Neuronal stem cell (in vitro differentiated cells): ENCODE data around the gene MYO1B.

Source experiments
- DNase-seq: peaks from one replicate; pipeline ENCODE4 v3.0.0-alpha.2; 2013; ENCODE audit warnings: low spot score
- H2AFZ ChIP-seq: one replicate; pipeline ENCODE4 v1.6.1; 2013; ENCODE audit warnings: mild to moderate bottlenecking, low read length, inconsistent platforms
- H2AK5ac ChIP-seq: 2 replicates; pipeline ENCODE4 v1.6.1; 2013; ENCODE audit warnings: low read depth, mild to moderate bottlenecking, inconsistent platforms, low read length, moderate library complexity, mixed read lengths
- H2BK120ac ChIP-seq: 2 replicates; pipeline ENCODE4 v1.6.1; 2013; ENCODE audit warnings: low read depth, mild to moderate bottlenecking, inconsistent platforms, low read length, moderate library complexity, mixed read lengths
- H2BK12ac ChIP-seq: one replicate; pipeline ENCODE4 v1.6.1; 2013; ENCODE audit warnings: low read length, inconsistent platforms
- H2BK15ac ChIP-seq: 2 replicates; pipeline ENCODE4 v1.6.1; 2013; ENCODE audit warnings: mild to moderate bottlenecking, low read length, inconsistent platforms, mixed read lengths
- H2BK5ac ChIP-seq: one replicate; pipeline ENCODE4 v1.6.1; 2013; ENCODE audit warnings: inconsistent platforms, mild to moderate bottlenecking, low read length, moderate library complexity
- H3K14ac ChIP-seq: one replicate; pipeline ENCODE4 v1.6.1; 2013; ENCODE audit warnings: low read length, inconsistent platforms
- H3K18ac ChIP-seq: 2 replicates; pipeline ENCODE4 v1.6.1; 2013; ENCODE audit warnings: low read length, inconsistent platforms
- H3K23ac ChIP-seq: 2 replicates; pipeline ENCODE4 v1.6.1; 2013; ENCODE audit warnings: low read depth, mild to moderate bottlenecking, mixed read lengths, low read length, inconsistent platforms; ENCODE audit not compliant: poor library complexity
- H3K27ac ChIP-seq: replicated peaks from 3 replicates; pipeline ENCODE4 v1.5.1; 2013; ENCODE audit warnings: low read length, inconsistent platforms
- H3K27me3 ChIP-seq, 3 experiments: 2 replicates each; pipeline ENCODE4 v1.6.1; 2013; ENCODE audit warnings: low read length in 3 of 3, mild to moderate bottlenecking in 2 of 3, inconsistent platforms in 1 of 3, low read depth in 1 of 3, mixed read lengths in 1 of 3, moderate library complexity in 1 of 3; ENCODE audit not compliant: control insufficient read depth in 3 of 3, insufficient read depth in 3 of 3
- H3K36me3 ChIP-seq, 2 donors: replicated peaks in 1 of 2; 2 replicates each; pipeline ENCODE4 v1.6.1; 2013; ENCODE audit warnings: low read length in 2 of 2; ENCODE audit not compliant: control insufficient read depth in 2 of 2, insufficient read depth in 2 of 2
- H3K4ac ChIP-seq: 2 replicates; pipeline ENCODE4 v1.6.1; 2013; ENCODE audit warnings: inconsistent platforms, mild to moderate bottlenecking, low read length, moderate library complexity
- H3K4me1 ChIP-seq, 2 donors: 1 replicate in 1 of 2; 2 replicates in 1 of 2; pipeline ENCODE4 v1.6.1; 2013; ENCODE audit warnings: low read length in 2 of 2, low read depth in 1 of 2; ENCODE audit not compliant: control insufficient read depth in 2 of 2, insufficient read depth in 1 of 2
- H3K4me2 ChIP-seq: one replicate; pipeline ENCODE4 v1.6.1; 2013; ENCODE audit warnings: mild to moderate bottlenecking, low read length, inconsistent platforms; ENCODE audit not compliant: insufficient read depth, poor library complexity, severe bottlenecking
- H3K4me3 ChIP-seq, 2 donors: 2 replicates each; pipeline ENCODE4 v1.5.1; 2013; ENCODE audit warnings: low read length in 2 of 2, mild to moderate bottlenecking in 2 of 2, inconsistent platforms in 1 of 2, moderate library complexity in 1 of 2
- H3K79me1 ChIP-seq: one replicate; pipeline ENCODE4 v1.6.1; 2013; ENCODE audit warnings: low read depth, mild to moderate bottlenecking, inconsistent platforms, low read length, moderate library complexity
- H3K9ac ChIP-seq: one replicate; pipeline ENCODE4 v1.6.1; 2013; ENCODE audit warnings: mild to moderate bottlenecking, low read depth, low read length, inconsistent platforms; ENCODE audit not compliant: poor library complexity
- H3K9me3 ChIP-seq, 2 donors: replicated peaks in 1 of 2; 2 replicates each; pipeline versions ENCODE3 to v1.6.1; 2013; ENCODE audit warnings: low read length in 2 of 2, mild to moderate bottlenecking in 2 of 2, inconsistent platforms in 1 of 2, low read depth in 1 of 2, mixed read lengths in 1 of 2, moderate library complexity in 1 of 2; ENCODE audit not compliant: control insufficient read depth in 2 of 2, insufficient read depth in 1 of 2
- H4K8ac ChIP-seq: one replicate; pipeline ENCODE4 v1.6.1; 2013; ENCODE audit warnings: low read depth, mild to moderate bottlenecking, inconsistent platforms, low read length, moderate library complexity
- H4K91ac ChIP-seq: one replicate; pipeline ENCODE4 v1.6.1; 2013; ENCODE audit warnings: low read length, low read depth, mild to moderate bottlenecking, inconsistent platforms; ENCODE audit not compliant: poor library complexity
- WGBS, 2 donors: extraction: QIAGEN DNeasy Blood & Tissue Kit; methylation state at CpG; one replicate each; pipeline ENCODE4 v1.1.7; 2013; ENCODE audit warnings: missing lambda C conversion rate in 2 of 2, mixed read lengths in 1 of 2; ENCODE audit not compliant: insufficient read length in 2 of 2, insufficient replicate concordance in 1 of 2; ENCODE audit errors: extremely low coverage in 2 of 2; 5-methylcytosine and 5-hydroxymethylcytosine counted together

The MYO1B gene

DNA sequence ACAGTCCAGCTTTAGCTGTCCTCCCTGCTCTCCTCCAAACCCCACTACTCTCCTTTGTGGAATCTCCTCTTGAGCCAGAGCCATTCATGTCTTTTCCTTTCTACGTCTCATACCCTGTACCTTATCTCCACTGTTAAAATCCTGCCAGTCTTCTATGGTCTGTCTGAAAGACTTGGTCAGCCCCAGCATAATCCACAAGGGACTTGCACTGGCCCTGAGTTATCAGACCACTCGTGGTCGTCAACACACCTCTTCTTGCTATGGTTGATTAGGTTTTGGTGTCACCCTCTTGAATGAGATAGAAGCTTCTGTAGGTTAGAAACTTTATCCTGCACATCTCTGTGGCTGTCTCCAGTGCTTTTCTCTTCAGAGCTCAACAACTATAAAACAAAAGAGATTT is 56.8 kb downstream of the MYO1B start:
- Histone ChIP-seq H2BK120ac (no peak overlapping the region), H2BK5ac (no peak overlapping the region), H4K8ac (no peak overlapping the region), H2BK12ac (no peak overlapping the region), H3K27me3 (no peaks in the 10 kb centered on the region), H3K36me3 (peaks cover 4 to 28% of the 10 kb centered on the region in 2 donors), H3K23ac (no peak overlapping the region), H3K9me3 (no peaks in the 10 kb centered on the region), H3K4me2 (no peak overlapping the region), H3K27ac (no peak overlapping the region), H3K4ac (no peak overlapping the region), H3K9ac (no peak overlapping the region), H3K79me1 (peaks cover 2% of the 10 kb centered on the region), H3K4me1 (peaks cover 0 to 9% of the 10 kb centered on the region in 2 donors), H2BK15ac (no peak overlapping the region), H3K4me3 (no peak overlapping the region), H2AK5ac (no peak overlapping the region), H3K14ac (no peak overlapping the region), H4K91ac (no peak overlapping the region), H3K18ac (no peak overlapping the region), H2AFZ (no peak overlapping the region)
- WGBS, 2 donors: no CpG with 5 or more reads among the region's 3 CpGs
- DNase-seq: no peak

DNA sequence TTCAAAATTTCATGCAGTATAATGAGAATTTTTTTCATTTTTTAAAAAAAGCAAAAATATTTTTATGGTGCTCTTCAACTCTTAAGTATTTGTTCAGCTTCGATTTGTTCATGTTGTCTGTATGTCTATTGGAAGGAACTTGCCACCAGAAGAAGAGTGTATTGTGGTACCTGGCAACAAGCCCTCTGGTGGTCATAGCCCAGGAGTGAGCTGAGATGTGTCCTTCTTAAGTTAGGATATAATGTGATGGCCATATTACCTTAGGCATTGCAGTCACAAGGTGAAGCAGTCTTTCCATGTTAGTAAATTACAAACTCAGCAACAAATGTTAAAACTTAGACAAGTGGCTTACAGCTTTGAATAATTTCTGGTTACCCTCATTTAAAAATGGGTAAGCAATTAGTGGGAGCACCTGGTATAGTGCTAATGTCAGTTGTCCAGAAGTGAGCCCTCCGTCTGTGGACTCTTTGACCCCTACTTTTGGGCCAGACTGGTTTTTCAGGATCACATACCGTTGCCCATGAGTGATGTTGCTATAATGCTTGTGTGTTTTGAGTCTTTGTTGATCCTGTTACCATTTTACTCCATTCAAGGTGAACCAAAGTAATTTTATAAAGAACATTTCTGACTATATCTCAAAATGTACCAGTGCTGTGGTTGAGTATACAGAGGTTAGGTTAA is 57.4 kb downstream of the MYO1B start:
- Histone ChIP-seq H3K4me1 (peaks cover 0 to 9% of the 10 kb centered on the region in 2 donors), H3K23ac (no peak overlapping the region), H3K4me2 (no peak overlapping the region), H2BK12ac (no peak overlapping the region), H2BK120ac (no peak overlapping the region), H3K27ac (no peak overlapping the region), H3K4me3 (no peak overlapping the region), H2AFZ (no peak overlapping the region), H2AK5ac (no peak overlapping the region), H3K18ac (no peak overlapping the region), H4K91ac (no peak overlapping the region), H3K4ac (no peak overlapping the region), H4K8ac (no peak overlapping the region), H3K9ac (no peak overlapping the region), H3K9me3 (no peaks in the 10 kb centered on the region), H3K27me3 (no peaks in the 10 kb centered on the region), H2BK15ac (no peak overlapping the region), H3K79me1 (peaks cover 2% of the 10 kb centered on the region), H2BK5ac (no peak overlapping the region), H3K36me3 (peaks cover 2 to 23% of the 10 kb centered on the region in 2 donors), H3K14ac (no peak overlapping the region)
- WGBS, 2 donors: no CpG with 5 or more reads among the region's 3 CpGs
- DNase-seq: no peak

DNA sequence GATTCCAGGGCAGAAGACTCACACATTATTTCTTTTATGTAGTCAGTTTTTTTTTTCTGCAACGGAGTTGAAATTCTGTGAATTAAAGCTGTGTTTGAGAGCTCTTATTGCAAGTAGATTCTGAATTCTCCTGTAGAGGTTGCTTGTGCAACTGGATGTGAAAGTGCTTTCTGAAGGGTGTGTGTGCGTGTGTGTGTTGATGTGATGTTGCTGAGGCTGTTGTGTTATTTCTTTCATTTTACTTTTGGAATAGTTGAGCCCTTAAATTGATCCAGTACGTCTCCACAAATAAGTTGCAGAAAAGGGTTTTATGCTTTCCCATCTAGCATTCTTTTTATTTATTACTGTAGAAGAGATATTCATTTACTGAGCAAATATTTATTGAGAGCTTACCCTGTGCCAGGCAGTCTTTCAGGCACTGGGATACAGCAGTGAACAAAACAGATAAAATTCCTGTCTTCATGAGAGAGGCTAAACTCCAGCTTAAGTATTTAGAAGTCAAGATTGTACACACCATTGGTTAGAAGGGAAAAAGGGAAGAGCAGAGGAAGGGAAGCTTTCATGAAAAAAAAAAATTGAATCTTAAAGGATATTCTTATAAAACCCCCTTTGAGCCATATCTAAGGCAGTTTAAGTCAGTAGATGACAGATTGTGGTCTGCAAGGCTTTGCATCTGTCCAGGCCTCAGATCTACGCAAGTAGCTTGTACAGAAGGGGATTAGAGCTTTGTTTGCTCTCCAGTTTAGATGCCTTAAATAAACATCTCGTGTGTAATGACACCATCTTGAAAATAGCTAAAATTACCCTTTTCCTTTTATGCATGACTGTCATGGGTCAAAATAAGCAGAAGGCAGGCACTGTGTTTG is 58.2 kb downstream of the MYO1B start:
- H3K9ac ChIP-seq: no peak overlapping the region
- no CpG with 5 or more reads among the region's 5 CpGs for WGBS, 2 donors
- no peak overlapping the region for H3K18ac ChIP-seq

More for the DNA sequence above, 58.2 kb downstream of the MYO1B start:
- H3K27ac ChIP-seq: no peak overlapping the region
- no peak overlapping the region for H2BK12ac ChIP-seq
- DNase-seq: no peak
- H3K79me1 ChIP-seq: peaks cover 2% of the 10 kb centered on the region
- H2BK15ac ChIP-seq: no peak overlapping the region
- H3K4ac ChIP-seq: no peak overlapping the region
- no peak overlapping the region for H3K4me2 ChIP-seq
- no peak overlapping the region for H2BK120ac ChIP-seq
- no peak overlapping the region for H3K4me3 ChIP-seq
- no peaks in the 10 kb centered on the region for H3K27me3 ChIP-seq
- no peak overlapping the region for H4K91ac ChIP-seq
- H2AFZ ChIP-seq: no peak overlapping the region
- no peaks in the 10 kb centered on the region for H3K9me3 ChIP-seq
- H2BK5ac ChIP-seq: no peak overlapping the region
- H4K8ac ChIP-seq: no peak overlapping the region
- no peak overlapping the region for H3K23ac ChIP-seq
- peaks cover 2 to 23% of the 10 kb centered on the region in 2 donors for H3K36me3 ChIP-seq
- no peak overlapping the region for H2AK5ac ChIP-seq
- peaks cover 0 to 9% of the 10 kb centered on the region in 2 donors for H3K4me1 ChIP-seq
- H3K14ac ChIP-seq: no peak overlapping the region
